B cell (primary cell): ENCODE data around the gene PLXNB1. TPM values are rescaled to one million over a fixed set of nuclear protein-coding genes. Genes with fewer than 3 reads are reported as not detected.

Experiments
- ATAC-seq: fragments of 200-7000 bp; cut with Tn5 transposase; one replicate; pipeline ENCODE4 v1.10.0; 2021; ENCODE audit warnings: low read depth, mild to moderate bottlenecking, moderate number of reproducible peaks, moderate library complexity
- CTCF ChIA-PET: fragments of 350-600 bp; sonication (Branson Sonifier 250); formaldehyde crosslinking; loops from one replicate; lab custom pipeline; 2021; ENCODE audit warnings: antibody characterized with exemption, inconsistent platforms; lab: Charles Lee
- POLR2A ChIA-PET: fragments of 350-600 bp; sonication (Branson Sonifier 250); formaldehyde crosslinking; loops from one replicate; lab custom pipeline; 2021; ENCODE audit warnings: antibody characterized with exemption; lab: Charles Lee
- DNase-seq: peaks from one replicate; pipeline ENCODE4 v3.0.0; 2013
- H2AFZ ChIP-seq: 2 replicates; pipeline ENCODE4 v1.6.1; 2012; ENCODE audit warnings: mild to moderate bottlenecking, low read depth, low read length; ENCODE audit not compliant: insufficient read depth, poor library complexity, severe bottlenecking
- H3K27ac ChIP-seq, 2 donors: 1 replicate in 1 of 2; 2 replicates in 1 of 2; pipeline ENCODE4 v1.5.1; 2012 to 2013; ENCODE audit warnings: low read length in 2 of 2, mild to moderate bottlenecking in 2 of 2, moderate library complexity in 1 of 2
- H3K27me3 ChIP-seq, 4 experiments: fragments of 200-600 bp in 1 of 4; sonication (generic) in 1 of 4; replicated peaks in 1 of 4; 1 replicate in 2 of 4; 2 replicates in 2 of 4; pipeline versions ENCODE4 v1.6.1 to v1.7.0; 2013 to 2016; ENCODE audit warnings: low read length in 3 of 4, mild to moderate bottlenecking in 2 of 4, mixed read lengths in 1 of 4, moderate library complexity in 1 of 4; ENCODE audit not compliant: insufficient read depth in 4 of 4, control insufficient read depth in 3 of 4; ENCODE audit errors: control extremely low read depth in 1 of 4
- H3K36me3 ChIP-seq, 2 experiments: replicated peaks in 1 of 2; 1 replicate in 1 of 2; 2 replicates in 1 of 2; pipeline versions ENCODE4 v1.6.1 to v1.7.1; 2013; ENCODE audit warnings: low read length in 1 of 2; ENCODE audit not compliant: insufficient read depth in 2 of 2, control insufficient read depth in 1 of 2; ENCODE audit errors: control extremely low read depth in 1 of 2, extremely low read depth in 1 of 2
- H3K4me1 ChIP-seq, 2 donors: fragments of 200-600 bp in 1 of 2; sonication (generic) in 1 of 2; 1 replicate in 1 of 2; 2 replicates in 1 of 2; pipeline versions ENCODE4 v1.5.1 to v1.6.1; 2013 to 2017; ENCODE audit warnings: low read length in 2 of 2; ENCODE audit not compliant: control insufficient read depth in 2 of 2, insufficient read depth in 2 of 2
- H3K4me2 ChIP-seq: replicated peaks from 2 replicates; pipeline ENCODE3; 2012; ENCODE audit warnings: mild to moderate bottlenecking, low read depth, low read length; ENCODE audit not compliant: poor library complexity, severe bottlenecking
- H3K4me3 ChIP-seq, 5 experiments: fragments of 200-600 bp in 1 of 5; sonication (generic) in 1 of 5; 1 replicate in 3 of 5; 2 replicates in 2 of 5; pipeline versions ENCODE4 v1.5.1 to v1.7.0; 2011 to 2016; ENCODE audit warnings: low read length in 4 of 5, mild to moderate bottlenecking in 4 of 5, low read depth in 2 of 5, control low read depth in 1 of 5, moderate library complexity in 1 of 5; ENCODE audit not compliant: insufficient read depth in 1 of 5; ENCODE audit errors: control extremely low read depth in 1 of 5, extremely low read depth in 1 of 5
- H3K79me2 ChIP-seq: fragments of 200-600 bp; sonication (generic); one replicate; pipeline ENCODE4 v1.6.0; 2016; ENCODE audit warnings: low read length; ENCODE audit not compliant: control insufficient read depth, insufficient read depth
- H3K9ac ChIP-seq: fragments of 200-600 bp; sonication (generic); 2 replicates; pipeline ENCODE4 v1.6.1; 2017; ENCODE audit warnings: mild to moderate bottlenecking, low read length, moderate library complexity
- H3K9me3 ChIP-seq, 3 donors: one replicate each; pipeline versions ENCODE4 v1.6.1 to v1.7.1; 2013; ENCODE audit warnings: low read length in 2 of 3; ENCODE audit not compliant: control insufficient read depth in 2 of 3, insufficient read depth in 1 of 3; ENCODE audit errors: control extremely low read depth in 1 of 3
- H4K20me1 ChIP-seq: 2 replicates; pipeline ENCODE4 v1.6.0; 2012; ENCODE audit warnings: mild to moderate bottlenecking, low read length; ENCODE audit not compliant: insufficient read depth, control insufficient read depth, poor library complexity, severe bottlenecking
- H3K27ac Mint-ChIP-seq: one replicate; pipeline ENCODE4 v1.8.0; 2021; ENCODE audit warnings: mixed read lengths
- H3K27me3 Mint-ChIP-seq: one replicate; pipeline ENCODE4 v1.8.0; 2021; ENCODE audit warnings: mixed read lengths
- H3K4me1 Mint-ChIP-seq: one replicate; pipeline ENCODE4 v1.8.0; 2021; ENCODE audit warnings: mixed read lengths
- H3K4me3 Mint-ChIP-seq: one replicate; pipeline ENCODE4 v1.8.0; 2021; ENCODE audit warnings: mixed read lengths
- H3K9me3 Mint-ChIP-seq: one replicate; pipeline ENCODE4 v1.8.0; 2022; ENCODE audit warnings: mixed read lengths; ENCODE audit not compliant: insufficient read depth
- CTCF ChIP-seq: fragments of 200-600 bp; IDR thresholded peaks from one replicate; pipeline ENCODE4 v1.8.0; 2022; ENCODE audit warnings: antibody characterized with exemption, mild to moderate bottlenecking
- EZH2 ChIP-seq: IDR thresholded peaks from 2 replicates; pipeline ENCODE4 v1.6.1; 2012; ENCODE audit warnings: borderline replicate concordance, low read depth, mild to moderate bottlenecking, moderate library complexity, low read length; ENCODE audit not compliant: insufficient read depth, poor library complexity, severe bottlenecking
- WGBS: methylation state at CpG from one replicate; pipeline ENCODE4 v1.1.5; 2013; ENCODE audit warnings: missing lambda C conversion rate; ENCODE audit not compliant: insufficient coverage; 5-methylcytosine and 5-hydroxymethylcytosine counted together
- intact Hi-C: fragments of 100-400 bp; cut with micrococcal nuclease; formaldehyde crosslinking; loops from one replicate; pipeline ENCODE4 v1.10.0; 2022
- polyA plus RNA-seq: library from polyadenylated mRNA; depleted of rRNA; stranded (reverse); fragments of >200 nt; gene quantifications from 2 replicates; pipeline ENCODE4 v1.2.3, GENCODE V29; 2012
- total RNA-seq, 2 donors: library from RNA; stranded (reverse); fragments of 120-200 nt in 1 of 2; gene quantifications; 1 replicate in 1 of 2; 2 replicates in 1 of 2; pipeline versions ENCODE4 v1.2.3 to v1.2.4, GENCODE V29; 2013 to 2022

Gene PLXNB1
- total and polyA plus RNA-seq, 2 donors (not counting 1 experiment from before 2014, with no cell fraction given), result 0.95 to 5.0 TPM

GRCh38 chr3:48416091-48416505 is 13.8 kb downstream of the PLXNB1 start:
- TF ChIP-seq CTCF, result no peak
- TF ChIP-seq EZH2, result no peak
- no peaks in the 10 kb centered on the region for H3K9me3 ChIP-seq
- no peaks in the 10 kb centered on the region for H3K4me1 Mint-ChIP-seq
- H3K4me3 ChIP-seq, result no peak overlapping the region
- no peak for DNase-seq
- no peak for ATAC-seq
- no peaks in the 10 kb centered on the region for H3K27me3 Mint-ChIP-seq
- POLR2A ChIA-PET, result no interaction called here
- H3K4me3 Mint-ChIP-seq, result no peak overlapping the region
- no peaks in the 10 kb centered on the region for H3K27me3 ChIP-seq
- WGBS, result 89% methylated on average over 14 of the region's 14 CpGs
- CTCF ChIA-PET, result interaction anchor here (1.2 kb wide), 1 partner anchor 15 kb away, joined by 3 read pairs; no protein-coding TSS in a partner anchor
- H3K9ac ChIP-seq, result no peak overlapping the region
- intact Hi-C loops, result no loop called here
- no peaks in the 10 kb centered on the region for H3K36me3 ChIP-seq
- no peak overlapping the region for H3K27ac Mint-ChIP-seq
- H2AFZ ChIP-seq, result no peak overlapping the region
- no peaks in the 10 kb centered on the region for H3K79me2 ChIP-seq
- no peak overlapping the region for H3K27ac ChIP-seq
- H3K4me1 ChIP-seq, result no peaks in the 10 kb centered on the region
- H3K4me2 ChIP-seq, result no peak overlapping the region
- no peaks in the 10 kb centered on the region for H3K9me3 Mint-ChIP-seq
- no peaks in the 10 kb centered on the region for H4K20me1 ChIP-seq

- Histone ChIP-seq H3K27me3 (no peaks in the 10 kb centered on the region), H3K4me1 (no peaks in the 10 kb centered on the region), H3K27ac (no peak overlapping the region), H4K20me1 (no peaks in the 10 kb centered on the region), H3K4me3 (no peak overlapping the region), H3K9me3 (no peaks in the 10 kb centered on the region), H3K4me2 (no peak overlapping the region), H2AFZ (no peak overlapping the region), H3K79me2 (no peaks in the 10 kb centered on the region), H3K9ac (no peak overlapping the region), H3K36me3 (no peaks in the 10 kb centered on the region)
- ChIA-PET CTCF (interaction anchor here (1.1 to 1.2 kb wide), 2 partner anchors 15 to 21 kb away, joined by 3 read pairs; no protein-coding TSS in a partner anchor), POLR2A (no interaction called here)
- TF ChIP-seq EZH2, result no peak
- no peak for TF ChIP-seq CTCF
- no peak overlapping the region for H3K4me3 Mint-ChIP-seq
- WGBS, result 90% methylated on average over 23 of the region's 24 CpGs
- no peak for ATAC-seq
- no peaks in the 10 kb centered on the region for H3K27me3 Mint-ChIP-seq
- no peak for DNase-seq
- H3K27ac Mint-ChIP-seq, result no peak overlapping the region
- intact Hi-C loops, result no loop called here
- H3K9me3 Mint-ChIP-seq, result no peaks in the 10 kb centered on the region
- no peaks in the 10 kb centered on the region for H3K4me1 Mint-ChIP-seq
These were observed 14.5 kb downstream of the PLXNB1 start for GRCh38 chr3:48415251-48415953.
